CD4-positive, alpha-beta memory T cell (primary cell): ENCODE data around the gene WDR20. TPM values are rescaled to one million over a fixed set of nuclear protein-coding genes. Genes with fewer than 3 reads are reported as not detected.

ENCODE experiments used
- CTCF ChIA-PET: fragments of 350-600 bp; sonication (Branson Sonifier 250); formaldehyde crosslinking; loops from one replicate; lab custom pipeline; 2021; ENCODE audit warnings: inconsistent platforms; ENCODE audit not compliant: partially characterized antibody; lab: Charles Lee
- POLR2A ChIA-PET: fragments of 350-600 bp; sonication (Branson Sonifier 250); formaldehyde crosslinking; loops from one replicate; lab custom pipeline; 2021; ENCODE audit not compliant: partially characterized antibody; lab: Charles Lee
- DNase-seq, 5 donors: peaks; one replicate each; pipeline versions ENCODE4 v3.0.0 to v3.0.0-alpha.2; 2020 to 2022; ENCODE audit warnings: mixed read lengths in 1 of 5
- H3K27ac ChIP-seq: one replicate; pipeline ENCODE4 v1.7.0; 2013; ENCODE audit warnings: low read depth, low read length
- H3K27me3 ChIP-seq: 2 replicates; pipeline ENCODE4 v1.7.0; 2013; ENCODE audit warnings: mild to moderate bottlenecking, low read length, moderate library complexity; ENCODE audit not compliant: insufficient read depth
- H3K36me3 ChIP-seq: 2 replicates; pipeline ENCODE4 v1.7.0; 2013; ENCODE audit warnings: mild to moderate bottlenecking, low read length, moderate library complexity; ENCODE audit not compliant: insufficient read depth
- H3K4me1 ChIP-seq: 2 replicates; pipeline ENCODE4 v1.7.0; 2013; ENCODE audit warnings: mild to moderate bottlenecking, low read length, moderate library complexity; ENCODE audit not compliant: insufficient read depth
- H3K4me3 ChIP-seq, 2 donors: one replicate each; pipeline ENCODE4 v1.7.0; 2013; ENCODE audit warnings: low read length in 2 of 2, mild to moderate bottlenecking in 1 of 2
- H3K9me3 ChIP-seq, 2 donors: one replicate each; pipeline ENCODE4 v1.7.0; 2013; ENCODE audit warnings: low read length in 2 of 2, control low read depth in 1 of 2; ENCODE audit not compliant: control insufficient read depth in 1 of 2
- H3K27ac Mint-ChIP-seq, 7 donors: one replicate each; pipeline ENCODE4 v1.8.0; 2020 to 2021; ENCODE audit warnings: mixed read lengths in 7 of 7, mild to moderate bottlenecking in 6 of 7, inconsistent platforms in 3 of 7, moderate library complexity in 3 of 7
- H3K27me3 Mint-ChIP-seq, 2 donors: one replicate each; pipeline ENCODE4 v1.8.0; 2020 to 2021; ENCODE audit warnings: mixed read lengths in 2 of 2
- H3K36me3 Mint-ChIP-seq, 2 donors: one replicate each; pipeline ENCODE4 v1.8.0; 2020 to 2021; ENCODE audit warnings: mixed read lengths in 2 of 2, inconsistent platforms in 1 of 2, mild to moderate bottlenecking in 1 of 2
- H3K4me1 Mint-ChIP-seq, 4 donors: one replicate each; pipeline ENCODE4 v1.8.0; 2020 to 2021; ENCODE audit warnings: mixed read lengths in 4 of 4, mild to moderate bottlenecking in 1 of 4
- H3K4me3 Mint-ChIP-seq, 8 donors: one replicate each; pipeline ENCODE4 v1.8.0; 2020 to 2021; ENCODE audit warnings: mixed read lengths in 8 of 8, mild to moderate bottlenecking in 7 of 8, moderate library complexity in 6 of 8, inconsistent platforms in 3 of 8
- H3K9me3 Mint-ChIP-seq, 8 donors: one replicate each; pipeline ENCODE4 v1.8.0; 2020 to 2021; ENCODE audit warnings: mixed read lengths in 8 of 8, mild to moderate bottlenecking in 5 of 8, inconsistent platforms in 3 of 8, moderate library complexity in 1 of 8
- intact Hi-C: fragments of 100-400 bp; cut with micrococcal nuclease; formaldehyde crosslinking; loops from one replicate; pipeline ENCODE4 v1.15.1; 2023
- polyA plus RNA-seq, 2 donors: library from polyadenylated mRNA; unstranded; fragments of 300-500 nt; fragmentation: Illumina TruSeq; gene quantifications; one replicate each; pipeline ENCODE4 v1.2.3, GENCODE V29; 2021
- total RNA-seq, 2 experiments: library from RNA; stranded (reverse); gene quantifications; one replicate each; pipeline ENCODE4 v1.2.3, GENCODE V29; 2021

Gene WDR20
- total and polyA plus RNA-seq, 4 experiments from 2014 or later: 18.8 to 57.9 (median 39.6) TPM

DNA sequence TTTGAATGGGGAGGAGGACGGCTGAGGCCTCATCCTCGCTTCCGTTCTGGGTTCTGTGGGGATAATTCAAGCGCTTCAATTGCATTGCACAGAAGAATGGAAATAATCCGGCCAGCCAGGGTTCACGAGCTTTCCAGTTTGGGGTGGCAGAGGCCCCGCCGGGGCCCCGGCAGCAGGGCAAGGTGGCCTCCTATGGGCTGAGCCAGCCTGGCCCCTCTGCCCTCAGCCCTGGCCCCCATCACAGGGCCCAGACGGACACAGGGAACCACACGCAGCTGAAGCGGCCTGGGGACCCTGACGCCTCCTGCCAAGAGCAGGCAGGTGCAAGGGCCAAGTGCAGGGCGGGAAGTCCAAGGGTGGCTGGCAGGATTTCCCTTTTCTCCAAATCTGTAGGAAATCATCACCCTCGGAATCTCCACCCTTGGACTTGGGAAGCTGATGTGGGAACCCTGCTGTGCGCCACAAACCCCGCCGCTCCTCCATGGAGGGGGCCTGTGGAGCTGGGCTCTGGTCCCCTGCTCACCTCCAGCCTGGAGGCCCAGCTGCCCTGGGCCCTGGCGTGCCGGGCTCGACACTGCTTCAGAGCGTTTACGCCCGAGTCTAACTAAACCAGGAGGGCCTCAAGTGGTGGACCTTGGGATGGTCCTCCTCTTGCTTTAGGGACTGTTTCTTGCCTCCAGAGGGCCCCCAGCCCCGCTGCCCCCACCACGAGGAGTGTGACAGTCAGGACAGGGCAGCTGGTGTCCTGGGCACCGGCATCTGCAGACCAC lies 86.8 kb downstream of the WDR20 start:
- intact Hi-C loops: no loop called here
- H3K27me3 ChIP-seq: no peaks in the 10 kb centered on the region
- Mint-ChIP-seq H3K27ac (no peak overlapping the region), H3K36me3 (peaks cover 3 to 8% of the 10 kb centered on the region in 2 donors), H3K27me3 (no peaks in the 10 kb centered on the region), H3K9me3 (peaks cover 0 to 3% (median 0%) of the 10 kb centered on the region in 8 donors), H3K4me3 (no peak overlapping the region), H3K4me1 (peaks cover 0 to 7% (median 0%) of the 10 kb centered on the region in 4 donors)
- ChIA-PET POLR2A (no interaction called here), CTCF (no interaction called here)
- H3K9me3 ChIP-seq: no peaks in the 10 kb centered on the region
- H3K27ac ChIP-seq: no peak overlapping the region
- H3K4me3 ChIP-seq: no peak overlapping the region
- no peak for DNase-seq
- H3K4me1 ChIP-seq: no peaks in the 10 kb centered on the region
- no peaks in the 10 kb centered on the region for H3K36me3 ChIP-seq

GRCh38 chr14:102227184-102227964 lies 87.7 kb downstream of the WDR20 start:
- Mint-ChIP-seq H3K27me3 (no peaks in the 10 kb centered on the region), H3K4me3 (no peak overlapping the region), H3K9me3 (peaks cover 0 to 3% (median 0%) of the 10 kb centered on the region in 8 donors), H3K27ac (peak overlapping the region in 1 of 7 donors; percentile 32), H3K4me1 (peaks cover 0 to 7% (median 0%) of the 10 kb centered on the region in 4 donors), H3K36me3 (peaks cover 3 to 5% of the 10 kb centered on the region in 2 donors)
- no peaks in the 10 kb centered on the region for H3K36me3 ChIP-seq
- no peaks in the 10 kb centered on the region for H3K27me3 ChIP-seq
- intact Hi-C loops: no loop called here
- ChIA-PET CTCF (no interaction called here), POLR2A (no interaction called here)
- DNase-seq: no peak
- H3K4me3 ChIP-seq: no peak overlapping the region
- H3K9me3 ChIP-seq: no peaks in the 10 kb centered on the region
- H3K27ac ChIP-seq: no peak overlapping the region
- H3K4me1 ChIP-seq: no peaks in the 10 kb centered on the region

GRCh38 chr14:102229071-102229738 lies 89.5 kb downstream of the WDR20 start:
- Mint-ChIP-seq H3K9me3 (peaks cover 0 to 3% (median 0%) of the 10 kb centered on the region in 8 donors), H3K27ac (no peak overlapping the region), H3K27me3 (no peaks in the 10 kb centered on the region), H3K36me3 (peaks cover 2 to 3% of the 10 kb centered on the region in 2 donors), H3K4me3 (no peak overlapping the region), H3K4me1 (peaks cover 0 to 7% (median 0%) of the 10 kb centered on the region in 4 donors)
- no peaks in the 10 kb centered on the region for H3K9me3 ChIP-seq
- POLR2A ChIA-PET: no interaction called here
- no peaks in the 10 kb centered on the region for H3K4me1 ChIP-seq
- intact Hi-C loops: no loop called here
- no peak overlapping the region for H3K27ac ChIP-seq
- CTCF ChIA-PET: no interaction called here
- H3K4me3 ChIP-seq: no peak overlapping the region
- H3K27me3 ChIP-seq: no peaks in the 10 kb centered on the region
- no peaks in the 10 kb centered on the region for H3K36me3 ChIP-seq
- DNase-seq: no peak

DNA sequence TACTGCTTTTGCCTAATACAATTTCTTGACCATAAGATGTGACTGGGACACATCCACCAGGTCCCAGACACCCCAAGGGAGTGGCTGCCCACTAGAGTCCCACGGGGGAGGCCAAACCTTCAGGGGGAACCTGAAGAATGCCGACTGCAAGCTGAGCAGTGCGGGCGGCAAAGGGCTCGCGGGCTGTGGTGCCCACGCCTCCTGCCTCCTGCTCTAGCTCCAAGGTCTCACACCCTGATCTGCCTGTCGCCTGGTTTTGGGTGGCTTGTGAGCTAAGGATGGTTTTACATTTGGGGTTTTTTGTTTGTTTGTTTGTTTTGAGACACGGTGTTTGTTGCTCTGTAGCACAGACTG lies 90.0 kb downstream of the WDR20 start:
- CTCF ChIA-PET: no interaction called here

DNA sequence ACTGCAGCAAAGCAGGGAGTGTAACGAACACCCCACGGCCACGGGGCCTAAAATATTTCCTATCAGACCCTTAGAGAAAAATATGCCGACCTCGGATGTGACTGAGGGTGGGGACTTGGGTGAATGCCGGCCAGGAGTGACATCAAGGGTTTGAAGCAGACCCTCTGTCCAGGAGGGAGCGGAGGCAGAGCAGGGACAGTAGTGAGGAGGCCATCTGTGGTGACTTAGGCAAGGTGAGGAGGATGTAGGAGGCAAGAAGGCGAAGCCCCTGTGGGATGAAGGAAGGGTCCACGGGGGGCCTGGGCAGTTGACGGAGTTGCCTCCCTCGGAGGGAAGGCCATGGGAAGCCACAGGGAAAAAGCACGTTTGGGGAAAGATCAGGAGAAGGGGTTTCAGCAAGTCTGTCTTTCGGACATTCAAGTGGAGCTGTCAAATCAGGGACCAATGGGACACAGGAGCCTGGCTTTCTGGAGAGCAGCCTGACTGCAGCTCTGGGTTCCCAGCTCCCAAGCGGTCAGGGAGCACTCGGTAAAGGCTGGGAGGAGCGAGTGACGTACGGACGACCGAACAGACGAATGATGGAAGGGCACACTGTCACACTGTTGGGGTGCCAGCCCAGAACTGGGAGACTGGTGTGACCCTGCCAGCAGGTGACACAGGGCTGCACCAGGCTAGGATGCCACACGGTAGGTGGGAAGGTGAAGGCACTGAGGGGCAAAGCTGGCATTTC lies 90.9 kb downstream of the WDR20 start:
- H3K4me1 Mint-ChIP-seq: peaks cover 0 to 5% (median 0%) of the 10 kb centered on the region in 4 donors
- no peaks in the 10 kb centered on the region for H3K27me3 ChIP-seq
- no peaks in the 10 kb centered on the region for H3K36me3 Mint-ChIP-seq
- H3K9me3 Mint-ChIP-seq: no peaks in the 10 kb centered on the region
- no peak overlapping the region for H3K4me3 Mint-ChIP-seq
- no peak for DNase-seq
- ChIA-PET POLR2A (no interaction called here), CTCF (no interaction called here)
- peak overlapping the region in 2 of 7 donors; percentile 38 to 82 for H3K27ac Mint-ChIP-seq
- H3K36me3 ChIP-seq: no peaks in the 10 kb centered on the region
- no peaks in the 10 kb centered on the region for H3K9me3 ChIP-seq
- no peaks in the 10 kb centered on the region for H3K27me3 Mint-ChIP-seq
- H3K4me3 ChIP-seq: no peak overlapping the region
- intact Hi-C loops: no loop called here
- no peak overlapping the region for H3K27ac ChIP-seq
- no peaks in the 10 kb centered on the region for H3K4me1 ChIP-seq

More for the DNA sequence above, 90.0 kb downstream of the WDR20 start:
- Histone ChIP-seq H3K9me3 (no peaks in the 10 kb centered on the region), H3K4me1 (no peaks in the 10 kb centered on the region), H3K36me3 (no peaks in the 10 kb centered on the region), H3K4me3 (no peak overlapping the region), H3K27ac (no peak overlapping the region), H3K27me3 (no peaks in the 10 kb centered on the region)
- H3K27ac Mint-ChIP-seq: no peak overlapping the region
- peaks cover 0 to 2% (median 0%) of the 10 kb centered on the region in 8 donors for H3K9me3 Mint-ChIP-seq
- H3K4me1 Mint-ChIP-seq: peaks cover 0 to 7% (median 0%) of the 10 kb centered on the region in 4 donors
- no peaks in the 10 kb centered on the region for H3K36me3 Mint-ChIP-seq
- POLR2A ChIA-PET: no interaction called here
- DNase-seq: no peak
- intact Hi-C loops: no loop called here
- no peak overlapping the region for H3K4me3 Mint-ChIP-seq
- H3K27me3 Mint-ChIP-seq: no peaks in the 10 kb centered on the region

- no peak overlapping the region for H3K27ac Mint-ChIP-seq
- Histone ChIP-seq H3K4me1 (no peaks in the 10 kb centered on the region), H3K9me3 (no peaks in the 10 kb centered on the region), H3K27ac (no peak overlapping the region), H3K4me3 (no peak overlapping the region), H3K36me3 (no peaks in the 10 kb centered on the region), H3K27me3 (no peaks in the 10 kb centered on the region)
- no peaks in the 10 kb centered on the region for H3K27me3 Mint-ChIP-seq
- intact Hi-C loops: no loop called here
- no peaks in the 10 kb centered on the region for H3K9me3 Mint-ChIP-seq
- ChIA-PET CTCF (interaction anchor here (1.9 kb wide), 1 partner anchor 82 kb away, joined by 6 read pairs; no protein-coding TSS in a partner anchor), POLR2A (no interaction called here)
- no peaks in the 10 kb centered on the region for H3K4me1 Mint-ChIP-seq
- no peaks in the 10 kb centered on the region for H3K36me3 Mint-ChIP-seq
- no peak overlapping the region for H3K4me3 Mint-ChIP-seq
- DNase-seq: no peak
These were observed 92.0 kb downstream of the WDR20 start for GRCh38 chr14:102231476-102232347.
